ENCODE results near the gene BCAS3.

The BCAS3 gene

DNA sequence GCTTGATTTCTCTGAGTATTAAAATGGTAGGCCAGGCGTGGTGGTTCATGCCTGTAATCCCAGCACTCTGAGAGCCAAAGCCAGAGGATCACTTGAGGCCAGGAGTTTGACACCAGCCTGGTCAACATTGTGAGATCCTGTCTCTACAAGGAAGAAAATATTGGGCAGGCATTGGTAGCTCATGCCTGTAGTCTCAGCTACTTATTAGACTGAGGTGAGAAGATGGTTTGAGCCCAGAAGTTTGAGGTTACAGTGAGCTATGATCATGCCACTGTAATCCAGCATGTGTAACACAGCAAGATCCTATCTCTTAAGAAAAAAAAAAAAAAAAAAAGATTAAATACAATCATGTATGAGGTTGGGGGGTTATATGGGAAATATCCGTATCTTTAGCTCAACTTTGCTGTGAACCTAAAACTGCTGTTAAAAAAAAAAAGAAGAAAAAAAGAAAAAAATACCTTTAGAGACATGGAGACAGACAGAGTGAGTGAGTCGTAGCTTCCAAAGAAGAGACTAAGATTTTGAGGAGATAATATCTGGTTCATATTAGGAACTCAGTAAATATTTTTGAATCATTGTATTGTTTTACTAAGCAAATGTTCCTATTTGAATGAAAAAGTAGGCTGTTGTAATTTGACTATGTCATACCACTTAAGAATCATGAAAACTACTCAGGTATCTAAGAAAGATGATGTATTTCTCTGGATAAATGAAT, 396.3 kb downstream of the BCAS3 start:
- H3K4me3 ChIP-seq (ENCODE audit: low read length): no peak overlapping the region
- H3F3A ChIP-seq (ENCODE audit: control insufficient read depth, insufficient read depth): no peaks in the 10 kb centered on the region
- 0 out of 2 replicates have a peak, but pooled peaks cover 2% of the 10 kb centered on the region for H3K27me3 ChIP-seq (ENCODE audit: control insufficient read depth, low read length)

DNA sequence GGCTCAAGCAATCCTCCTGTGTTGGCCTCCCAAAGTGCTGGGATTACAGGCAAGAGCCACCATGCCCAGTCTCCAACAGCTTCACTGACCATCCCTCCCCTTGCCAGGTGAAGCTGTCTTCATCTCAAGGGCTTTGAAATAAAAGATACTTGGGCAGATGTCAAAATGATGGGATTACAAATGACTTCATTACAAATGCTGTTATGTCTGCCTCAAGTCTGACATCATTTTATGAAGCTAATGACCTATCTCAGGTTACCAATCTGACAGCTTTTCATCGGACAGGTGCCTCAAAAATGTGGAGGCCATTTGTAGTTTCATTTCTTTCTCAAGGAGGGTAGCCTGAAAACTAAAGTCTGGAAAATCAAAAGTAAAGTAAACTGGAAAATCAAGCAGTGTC, 398.3 kb downstream of the BCAS3 start:
- Histone ChIP-seq H3K9me2 (replicated peaks; ENCODE audit: control insufficient read depth, low read length) (no peaks in the 10 kb centered on the region), H4K20me1 (ENCODE audit: control insufficient read depth, insufficient read depth, low read depth, low read length) (no peaks in the 10 kb centered on the region), H3K4me1 (ENCODE audit: control insufficient read depth, low read length) (no peaks in the 10 kb centered on the region), H3K9me3 (ENCODE audit: control insufficient read depth, insufficient read depth, low read length) (no peaks in the 10 kb centered on the region), H3K79me2 (ENCODE audit: control insufficient read depth, low read length) (no peaks in the 10 kb centered on the region), H3K27ac (ENCODE audit: low read depth, low read length) (no peak overlapping the region), H3K4me3 (ENCODE audit: low read length) (no peak overlapping the region), H3K27me3 (ENCODE audit: control insufficient read depth, low read length) (0 out of 2 replicates have a peak, but pooled peaks cover 2% of the 10 kb centered on the region), H3F3A (ENCODE audit: control insufficient read depth, insufficient read depth) (no peaks in the 10 kb centered on the region), H3K4me2 (ENCODE audit: low read length) (no peak overlapping the region), H3K36me3 (ENCODE audit: control insufficient read depth, low read length) (no peaks in the 10 kb centered on the region)
- TF ChIP-seq, protein P1, sequence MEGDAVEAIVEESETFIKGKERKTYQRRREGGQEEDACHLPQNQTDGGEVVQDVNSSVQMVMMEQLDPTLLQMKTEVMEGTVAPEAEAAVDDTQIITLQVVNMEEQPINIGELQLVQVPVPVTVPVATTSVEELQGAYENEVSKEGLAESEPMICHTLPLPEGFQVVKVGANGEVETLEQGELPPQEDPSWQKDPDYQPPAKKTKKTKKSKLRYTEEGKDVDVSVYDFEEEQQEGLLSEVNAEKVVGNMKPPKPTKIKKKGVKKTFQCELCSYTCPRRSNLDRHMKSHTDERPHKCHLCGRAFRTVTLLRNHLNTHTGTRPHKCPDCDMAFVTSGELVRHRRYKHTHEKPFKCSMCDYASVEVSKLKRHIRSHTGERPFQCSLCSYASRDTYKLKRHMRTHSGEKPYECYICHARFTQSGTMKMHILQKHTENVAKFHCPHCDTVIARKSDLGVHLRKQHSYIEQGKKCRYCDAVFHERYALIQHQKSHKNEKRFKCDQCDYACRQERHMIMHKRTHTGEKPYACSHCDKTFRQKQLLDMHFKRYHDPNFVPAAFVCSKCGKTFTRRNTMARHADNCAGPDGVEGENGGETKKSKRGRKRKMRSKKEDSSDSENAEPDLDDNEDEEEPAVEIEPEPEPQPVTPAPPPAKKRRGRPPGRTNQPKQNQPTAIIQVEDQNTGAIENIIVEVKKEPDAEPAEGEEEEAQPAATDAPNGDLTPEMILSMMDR (IDR thresholded peaks at IDR 0.05; ENCODE audit: low read depth, low read length, poor library complexity, severe bottlenecking): no peak
- no peak for TF ChIP-seq EZH2phosphoT487 (IDR thresholded peaks at IDR 0.05; ENCODE audit: borderline replicate concordance, low read length)

More for the DNA sequence above, 396.3 kb downstream of the BCAS3 start:
- no peak overlapping the region for H3K27ac ChIP-seq (ENCODE audit: low read depth, low read length)
- H4K20me1 ChIP-seq (ENCODE audit: control insufficient read depth, insufficient read depth, low read depth, low read length): no peaks in the 10 kb centered on the region
- no peak overlapping the region for H3K4me2 ChIP-seq (ENCODE audit: low read length)
- no peak for TF ChIP-seq EZH2phosphoT487 (IDR thresholded peaks at IDR 0.05; ENCODE audit: borderline replicate concordance, low read length)
- TF ChIP-seq, protein P1 (IDR thresholded peaks at IDR 0.05; ENCODE audit: low read depth, low read length, poor library complexity, severe bottlenecking): no peak
- no peaks in the 10 kb centered on the region for H3K4me1 ChIP-seq (ENCODE audit: control insufficient read depth, low read length)
- H3K9me2 ChIP-seq (replicated peaks; ENCODE audit: control insufficient read depth, low read length): no peaks in the 10 kb centered on the region
- no peaks in the 10 kb centered on the region for H3K79me2 ChIP-seq (ENCODE audit: control insufficient read depth, low read length)
- H3K9me3 ChIP-seq (ENCODE audit: control insufficient read depth, insufficient read depth, low read length): no peaks in the 10 kb centered on the region
- H3K36me3 ChIP-seq (ENCODE audit: control insufficient read depth, low read length): no peaks in the 10 kb centered on the region

DNA sequence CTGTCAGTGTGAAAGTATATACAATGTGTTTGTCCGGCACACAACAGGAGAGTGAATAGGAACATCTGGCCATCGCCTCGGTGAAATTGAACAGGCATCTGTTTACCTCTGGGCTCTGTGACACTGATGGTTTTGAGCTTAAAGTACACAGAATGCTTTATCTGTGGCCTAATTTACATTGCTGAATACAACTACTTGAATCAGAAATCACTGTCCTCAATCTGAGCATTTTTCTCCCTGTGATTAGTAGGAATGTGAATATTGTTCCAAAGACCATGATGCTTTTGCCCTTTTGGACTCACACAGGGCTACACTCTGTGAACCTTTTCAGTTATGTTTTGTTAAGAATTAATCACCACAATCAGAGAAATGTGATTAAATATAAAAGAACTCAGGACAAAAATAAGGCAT, 399.0 kb downstream of the BCAS3 start:
- Histone ChIP-seq H3K79me2 (ENCODE audit: control insufficient read depth, low read length) (no peaks in the 10 kb centered on the region), H3K9me3 (ENCODE audit: control insufficient read depth, insufficient read depth, low read length) (no peaks in the 10 kb centered on the region), H3K36me3 (ENCODE audit: control insufficient read depth, low read length) (no peaks in the 10 kb centered on the region), H3K27me3 (ENCODE audit: control insufficient read depth, low read length) (0 out of 2 replicates have a peak, but pooled peaks cover 2% of the 10 kb centered on the region), H3K4me1 (ENCODE audit: control insufficient read depth, low read length) (no peaks in the 10 kb centered on the region), H3K4me3 (ENCODE audit: low read length) (no peak overlapping the region), H3F3A (ENCODE audit: control insufficient read depth, insufficient read depth) (no peaks in the 10 kb centered on the region), H3K9me2 (replicated peaks; ENCODE audit: control insufficient read depth, low read length) (no peaks in the 10 kb centered on the region), H3K4me2 (ENCODE audit: low read length) (no peak overlapping the region), H3K27ac (ENCODE audit: low read depth, low read length) (no peak overlapping the region), H4K20me1 (ENCODE audit: control insufficient read depth, insufficient read depth, low read depth, low read length) (no peaks in the 10 kb centered on the region)
- no peak for TF ChIP-seq EZH2phosphoT487 (IDR thresholded peaks at IDR 0.05; ENCODE audit: borderline replicate concordance, low read length)
- TF ChIP-seq, protein P1 (IDR thresholded peaks at IDR 0.05; ENCODE audit: low read depth, low read length, poor library complexity, severe bottlenecking): no peak

Measured in DOHH2 (cell line).